HCT116 (cell line): Measurements from ENCODE around the gene ARHGEF10L. TPM values are rescaled to one million over a fixed set of nuclear protein-coding genes. Genes with fewer than 3 reads are reported as not detected.

Experiments used
- ATAC-seq: fragments of 200-7000 bp; cut with Tn5 transposase; 2 replicates; pipeline ENCODE4 v1.9.1; 2020; ENCODE audit warnings: mild to moderate bottlenecking, moderate library complexity
- BruUV-seq: library from RNA; stranded (reverse); fragments of 400-500 nt; replicated peaks from 2 replicates; lab custom pipeline; 2021; lab: Mats Ljungman, UMichigan
- CTCF ChIA-PET: fragments of 300-600 bp; sonication (Branson Sonifier 250); formaldehyde crosslinking; loops from one replicate; lab custom pipeline; 2021; ENCODE audit warnings: antibody characterized with exemption; lab: Charles Lee
- POLR2A ChIA-PET: fragments of 300-600, 350-600 bp; sonication (Branson Sonifier 250); formaldehyde crosslinking; loops from one replicate; lab custom pipeline; 2021; ENCODE audit warnings: antibody characterized with exemption; lab: Charles Lee
- RAD21 ChIA-PET, 2 experiments: fragments of 300-600 bp; sonication (Branson Sonifier 250); formaldehyde crosslinking; loops; one replicate each; lab custom pipeline; 2023; ENCODE audit warnings: low total read pairs in 2 of 2; ENCODE audit not compliant: uncharacterized antibody in 2 of 2, unreplicated experiment in 2 of 2, low non-redundant PET in 1 of 2; lab: Charles Lee
- DNase-seq: peaks from one replicate; pipeline ENCODE4 v3.0.0-alpha.2; 2010; ENCODE audit warnings: low read depth, low spot score
- H2AFZ ChIP-seq: fragments of 200-600 bp; shearing (Covaris generic), sonication (generic); 2 replicates; pipeline ENCODE4 v1.6.1; 2017; ENCODE audit warnings: low read depth, mixed run types, mixed read lengths, antibody characterized with exemption, low read length; ENCODE audit not compliant: poor library complexity, severe bottlenecking
- H3K27ac ChIP-seq: 2 replicates; pipeline ENCODE4 v1.5.1; 2012; ENCODE audit warnings: low read depth, low read length
- H3K27me3 ChIP-seq: fragments of 200-600 bp; sonication (generic); 2 replicates; pipeline ENCODE4 v1.6.1; 2016; ENCODE audit warnings: mixed run types, low read length, mixed read lengths; ENCODE audit not compliant: insufficient read depth
- H3K36me3 ChIP-seq, 2 experiments: fragments of 200-500 bp in 1 of 2; fragments of 200-600 bp in 1 of 2; sonication (Bioruptor generic) in 1 of 2; sonication (generic) in 1 of 2; 2 replicates each; pipeline versions ENCODE4 v1.5.1 to v1.6.1; 2014 to 2016; ENCODE audit warnings: low read length in 2 of 2, inconsistent platforms in 1 of 2, mixed read lengths in 1 of 2, mixed run types in 1 of 2; ENCODE audit not compliant: insufficient read depth in 2 of 2, control insufficient read depth in 1 of 2
- H3K4me1 ChIP-seq, 2 experiments: fragments of 200-600 bp in 1 of 2; sonication (generic) in 1 of 2; 2 replicates each; pipeline versions ENCODE4 v1.5.1 to v1.6.1; 2012 to 2017; ENCODE audit warnings: low read length in 2 of 2, inconsistent platforms in 1 of 2, mild to moderate bottlenecking in 1 of 2, mixed read lengths in 1 of 2, mixed run types in 1 of 2, moderate library complexity in 1 of 2; ENCODE audit not compliant: insufficient read depth in 2 of 2, control insufficient read depth in 1 of 2
- H3K4me2 ChIP-seq: fragments of 200-600 bp; sonication (generic); 2 replicates; pipeline ENCODE4 v1.6.1; 2017; ENCODE audit warnings: mixed run types, low read length, mixed read lengths
- H3K4me3 ChIP-seq, 2 experiments: fragments of 200-600 bp in 1 of 2; sonication (generic) in 1 of 2; replicated peaks in 1 of 2; 2 replicates each; pipeline ENCODE4 v1.5.1; 2011 to 2016; ENCODE audit warnings: low read length in 2 of 2, control low read depth in 1 of 2, low read depth in 1 of 2, mild to moderate bottlenecking in 1 of 2, mixed read lengths in 1 of 2, mixed run types in 1 of 2
- H3K79me2 ChIP-seq: fragments of 200-600 bp; sonication (generic); 2 replicates; pipeline ENCODE4 v1.6.1; 2017; ENCODE audit warnings: mild to moderate bottlenecking, mixed run types, low read length, moderate library complexity, mixed read lengths; ENCODE audit not compliant: insufficient read depth
- H3K9ac ChIP-seq: fragments of 200-600 bp; sonication (generic); 2 replicates; pipeline ENCODE4 v1.6.1; 2016; ENCODE audit warnings: low read length, mixed read lengths
- H3K9me2 ChIP-seq: fragments of 200-600 bp; sonication (generic), shearing (Covaris generic); 2 replicates; pipeline ENCODE4 v1.6.1; 2017; ENCODE audit warnings: mixed run types, mild to moderate bottlenecking, moderate library complexity; ENCODE audit not compliant: insufficient read depth
- H3K9me3 ChIP-seq, 2 experiments: fragments of 200-500 bp in 1 of 2; fragments of 200-600 bp in 1 of 2; sonication (Bioruptor generic) in 1 of 2; sonication (generic) in 1 of 2; 2 replicates each; pipeline ENCODE4 v1.6.1; 2014 to 2017; ENCODE audit warnings: low read length in 2 of 2, mixed read lengths in 2 of 2, inconsistent platforms in 1 of 2, low read depth in 1 of 2, mild to moderate bottlenecking in 1 of 2, mixed run types in 1 of 2, moderate library complexity in 1 of 2; ENCODE audit not compliant: control insufficient read depth in 1 of 2, insufficient read depth in 1 of 2
- H4K20me1 ChIP-seq: fragments of 200-600 bp; sonication (generic), shearing (Covaris generic); 2 replicates; pipeline ENCODE4 v1.6.1; 2017; ENCODE audit warnings: mixed run types, mild to moderate bottlenecking, moderate library complexity; ENCODE audit not compliant: insufficient read depth
- RAD21 ChIP-seq: IDR thresholded peaks from 2 replicates; pipeline ENCODE4 v1.6.1; 2012; ENCODE audit warnings: low read depth, mild to moderate bottlenecking
- intact Hi-C: fragments of 100-400 bp; cut with micrococcal nuclease; formaldehyde crosslinking; loops from 2 replicates; pipeline ENCODE4 v1.10.0; 2022
- total RNA-seq: library from RNA; stranded (reverse); gene quantifications from one replicate; pipeline ENCODE4 v1.2.1, GENCODE V29; 2021; ENCODE audit not compliant: unreplicated experiment
- TF ChIP-seq, protein P1 (sequence below): IDR thresholded peaks from 2 replicates; pipeline ENCODE4 v1.6.1; 2012; ENCODE audit warnings: low read depth

Gene ARHGEF10L
- total RNA-seq, 1 experiment from 2014 or later: 14.7 TPM

DNA sequence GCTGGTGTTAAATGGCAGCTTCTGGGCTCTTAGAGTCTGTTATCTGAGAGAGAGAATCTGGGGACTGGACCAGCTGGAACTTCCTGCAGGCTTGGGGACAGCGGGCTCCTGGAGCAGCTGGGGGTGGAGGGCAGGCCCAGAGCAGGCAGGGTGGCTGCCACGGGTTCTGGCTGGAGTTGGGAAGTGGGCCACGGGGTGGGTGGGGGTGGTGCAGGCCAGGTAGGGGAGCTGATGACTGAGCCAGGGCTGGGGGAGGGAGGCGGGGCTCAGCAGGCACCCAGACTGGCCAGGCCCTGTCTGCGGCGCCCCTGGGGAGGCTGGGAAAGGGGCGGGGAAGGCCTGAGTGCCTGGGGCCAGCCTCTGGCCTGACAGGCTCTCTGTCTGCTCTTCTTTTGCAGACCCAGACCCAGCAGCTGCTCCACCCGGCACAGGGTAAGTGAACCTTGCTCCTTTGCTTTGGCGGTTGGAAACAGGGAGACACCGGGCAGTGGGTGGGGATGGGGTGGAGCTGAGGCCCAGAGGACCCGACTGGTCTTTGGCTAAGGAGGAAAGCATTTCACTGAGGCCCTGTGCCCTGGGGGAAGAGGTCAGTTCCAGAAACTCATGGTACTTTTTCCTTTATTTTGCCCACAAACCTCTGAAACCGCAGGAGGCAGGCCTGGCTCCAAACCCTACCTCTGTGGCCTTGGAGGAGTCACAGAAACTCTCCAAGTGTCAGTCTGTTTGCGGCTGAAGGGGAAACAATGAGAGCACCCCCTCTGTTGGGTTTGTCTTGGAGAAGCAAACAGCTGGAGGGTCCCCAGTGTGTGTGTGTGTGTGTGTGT is 48.8 kb downstream of the ARHGEF10L start (continued):
- TF ChIP-seq, protein P1, sequence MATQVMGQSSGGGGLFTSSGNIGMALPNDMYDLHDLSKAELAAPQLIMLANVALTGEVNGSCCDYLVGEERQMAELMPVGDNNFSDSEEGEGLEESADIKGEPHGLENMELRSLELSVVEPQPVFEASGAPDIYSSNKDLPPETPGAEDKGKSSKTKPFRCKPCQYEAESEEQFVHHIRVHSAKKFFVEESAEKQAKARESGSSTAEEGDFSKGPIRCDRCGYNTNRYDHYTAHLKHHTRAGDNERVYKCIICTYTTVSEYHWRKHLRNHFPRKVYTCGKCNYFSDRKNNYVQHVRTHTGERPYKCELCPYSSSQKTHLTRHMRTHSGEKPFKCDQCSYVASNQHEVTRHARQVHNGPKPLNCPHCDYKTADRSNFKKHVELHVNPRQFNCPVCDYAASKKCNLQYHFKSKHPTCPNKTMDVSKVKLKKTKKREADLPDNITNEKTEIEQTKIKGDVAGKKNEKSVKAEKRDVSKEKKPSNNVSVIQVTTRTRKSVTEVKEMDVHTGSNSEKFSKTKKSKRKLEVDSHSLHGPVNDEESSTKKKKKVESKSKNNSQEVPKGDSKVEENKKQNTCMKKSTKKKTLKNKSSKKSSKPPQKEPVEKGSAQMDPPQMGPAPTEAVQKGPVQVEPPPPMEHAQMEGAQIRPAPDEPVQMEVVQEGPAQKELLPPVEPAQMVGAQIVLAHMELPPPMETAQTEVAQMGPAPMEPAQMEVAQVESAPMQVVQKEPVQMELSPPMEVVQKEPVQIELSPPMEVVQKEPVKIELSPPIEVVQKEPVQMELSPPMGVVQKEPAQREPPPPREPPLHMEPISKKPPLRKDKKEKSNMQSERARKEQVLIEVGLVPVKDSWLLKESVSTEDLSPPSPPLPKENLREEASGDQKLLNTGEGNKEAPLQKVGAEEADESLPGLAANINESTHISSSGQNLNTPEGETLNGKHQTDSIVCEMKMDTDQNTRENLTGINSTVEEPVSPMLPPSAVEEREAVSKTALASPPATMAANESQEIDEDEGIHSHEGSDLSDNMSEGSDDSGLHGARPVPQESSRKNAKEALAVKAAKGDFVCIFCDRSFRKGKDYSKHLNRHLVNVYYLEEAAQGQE: no peak

DNA sequence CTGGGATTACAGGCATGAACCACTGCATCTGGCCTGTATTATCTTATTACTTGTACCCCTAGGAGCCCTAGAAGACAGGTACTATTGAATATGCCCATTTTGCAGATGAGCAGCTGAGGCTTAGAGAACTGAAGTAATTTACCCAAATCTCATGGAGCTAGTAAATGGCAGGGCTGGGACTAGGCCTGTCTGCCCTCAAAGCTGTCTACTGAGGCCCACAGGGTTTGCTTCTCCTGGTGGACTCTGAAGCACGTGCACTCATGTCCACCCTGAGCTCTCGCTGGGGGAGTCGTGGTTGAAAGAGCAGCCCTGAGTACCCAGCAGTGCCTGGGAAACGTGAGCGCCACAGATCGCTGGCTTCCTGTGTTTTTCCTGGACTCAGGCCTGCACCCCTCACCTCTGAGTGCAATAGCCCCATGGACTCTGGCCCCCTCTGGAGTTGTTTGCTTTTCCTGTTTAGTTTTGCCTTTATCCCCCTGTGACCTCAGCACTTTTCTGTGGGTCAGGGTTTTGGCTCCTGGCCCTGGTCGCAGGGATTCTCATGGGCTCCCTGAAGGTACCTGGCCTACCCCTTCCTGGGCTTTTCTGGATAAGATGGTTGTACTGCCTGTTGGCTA is 52.4 kb downstream of the ARHGEF10L start:
- H3K4me1 ChIP-seq: peaks cover 19 to 24% of the 10 kb centered on the region in 2 experiments
- CTCF ChIA-PET: no interaction called here
- no peak overlapping the region for H2AFZ ChIP-seq
- H4K20me1 ChIP-seq: no peaks in the 10 kb centered on the region
- H3K27ac ChIP-seq: no peak overlapping the region
- intact Hi-C loops: no loop called here
- TF ChIP-seq RAD21: no peak
- H3K4me2 ChIP-seq: no peak overlapping the region
- no peaks in the 10 kb centered on the region for H3K79me2 ChIP-seq
- DNase-seq (no peak), ATAC-seq (no peak)
- H3K4me3 ChIP-seq: no peak overlapping the region
- BruUV-seq: no TSS peak
- no peaks in the 10 kb centered on the region; a peak in 1 of 4 replicates for H3K36me3 ChIP-seq
- no peaks in the 10 kb centered on the region for H3K9me2 ChIP-seq
- RAD21 ChIA-PET: no interaction called here
- no peak overlapping the region for H3K9ac ChIP-seq
- H3K9me3 ChIP-seq: no peaks in the 10 kb centered on the region
- POLR2A ChIA-PET: interaction anchor here (0.6 kb wide), 1 partner anchor 10 kb away, joined by 3 read pairs; no protein-coding TSS in a partner anchor
- no peaks in the 10 kb centered on the region for H3K27me3 ChIP-seq
